IPS-NIHi11 (cell line): Measurements from ENCODE around the gene IPCEF1.

ENCODE experiments used
- DNase-seq: peaks from one replicate; pipeline ENCODE4 v3.0.0; 2012; ENCODE audit warnings: mixed read lengths, low spot score

IPCEF1 gene

GRCh38 chr6:154159126-154159525 lies 197.5 kb downstream of the IPCEF1 start:
- no peak for DNase-seq

GRCh38 chr6:154157706-154158105 lies 198.9 kb downstream of the IPCEF1 start:
- DNase-seq: no peak

- DNase-seq: no peak
Observed at GRCh38 chr6:154157082-154157481, 199.5 kb downstream of the IPCEF1 start.

GRCh38 chr6:154156135-154156896 lies 200.3 kb downstream of the IPCEF1 start:
- peak; percentile 62 for DNase-seq

GRCh38 chr6:154154389-154154967 lies 202.1 kb downstream of the IPCEF1 start:
- peak; percentile 28 for DNase-seq

- no peak for DNase-seq
Observed at GRCh38 chr6:154143753-154144152, 212.8 kb downstream of the IPCEF1 start.

- no peak for DNase-seq
Observed at GRCh38 chr6:154140743-154141142, 215.9 kb downstream of the IPCEF1 start.

GRCh38 chr6:154139892-154140291 lies 216.7 kb downstream of the IPCEF1 start:
- DNase-seq: no peak

- no peak for DNase-seq
Observed at GRCh38 chr6:154138793-154139192, 217.8 kb downstream of the IPCEF1 start.

GRCh38 chr6:154134471-154135147 lies 222.0 kb downstream of the IPCEF1 start:
- DNase-seq: no peak

GRCh38 chr6:154127657-154128056 lies 228.9 kb downstream of the IPCEF1 start:
- DNase-seq: peak; percentile 26

GRCh38 chr6:154125421-154125820 lies 231.2 kb downstream of the IPCEF1 start:
- no peak for DNase-seq

- DNase-seq: no peak
Observed at GRCh38 chr6:154123155-154123956, 233.2 kb downstream of the IPCEF1 start.

GRCh38 chr6:154122195-154122925 lies 234.2 kb downstream of the IPCEF1 start:
- no peak for DNase-seq

- DNase-seq: no peak
Observed at GRCh38 chr6:154117485-154117884, 239.1 kb downstream of the IPCEF1 start.

GRCh38 chr6:154113392-154113791 lies 243.2 kb downstream of the IPCEF1 start:
- DNase-seq: no peak

GRCh38 chr6:154112181-154112809 lies 244.3 kb downstream of the IPCEF1 start:
- no peak for DNase-seq

- no peak for DNase-seq
Observed at GRCh38 chr6:154111025-154111424, 245.6 kb downstream of the IPCEF1 start.

- no peak for DNase-seq
Observed at GRCh38 chr6:154106251-154106650, 250.4 kb downstream of the IPCEF1 start.
